Kidney glomerular epithelial cell (primary cell): ENCODE measurements around the gene ZRSR2.
"Not testable (repeated sequence)": the region's sequence is repeated elsewhere in the genome, so short reads cannot be mapped to it uniquely, and the experiment has no call there.

Source experiments
- DNase-seq: peaks from one replicate; lab custom pipeline; 2025; lab: John Stamatoyannopoulos, UW

Gene ZRSR2

GRCh38 chrX:15789979-15790768 is at the start of gene ZRSR2:
Gene ZRSR2, plus strand, starts transcription at chrX:15790484. Its CDS starts 12 bp downstream, at chrX:15790496.
- DNase-seq = peak; percentile 70

- DNase-seq = no peak
Observed at GRCh38 chrX:15744181-15744867, 46.0 kb upstream of the ZRSR2 start.

- DNase-seq = no peak
Observed at GRCh38 chrX:15745179-15745578, 45.1 kb upstream of the ZRSR2 start.

- not testable (repeated sequence) for DNase-seq
Observed at GRCh38 chrX:15746651-15747050, 43.6 kb upstream of the ZRSR2 start.

GRCh38 chrX:15747626-15748173 is 42.6 kb upstream of the ZRSR2 start:
- no peak for DNase-seq

GRCh38 chrX:15748841-15749240 is 41.4 kb upstream of the ZRSR2 start:
- no peak for DNase-seq

- DNase-seq = no peak
Observed at GRCh38 chrX:15749642-15750610, 40.4 kb upstream of the ZRSR2 start.

- DNase-seq = no peak
Observed at GRCh38 chrX:15750611-15751154, 39.6 kb upstream of the ZRSR2 start.

- no peak for DNase-seq
Observed at GRCh38 chrX:15751155-15751819, 39.0 kb upstream of the ZRSR2 start.

GRCh38 chrX:15755091-15755490 is 35.2 kb upstream of the ZRSR2 start:
- DNase-seq = no peak

GRCh38 chrX:15758140-15758539 is 32.1 kb upstream of the ZRSR2 start:
- no peak for DNase-seq

GRCh38 chrX:15759886-15760285 is 30.4 kb upstream of the ZRSR2 start:
- DNase-seq = not testable (repeated sequence)

- no peak for DNase-seq
Observed at GRCh38 chrX:15761564-15762191, 28.6 kb upstream of the ZRSR2 start.

- DNase-seq = no peak
Observed at GRCh38 chrX:15769300-15769954, 20.9 kb upstream of the ZRSR2 start.

GRCh38 chrX:15781961-15782699 is 8.2 kb upstream of the ZRSR2 start:
- DNase-seq = no peak

GRCh38 chrX:15785176-15785750 is 5.0 kb upstream of the ZRSR2 start:
- no peak for DNase-seq

GRCh38 chrX:15786915-15787314 is 3.4 kb upstream of the ZRSR2 start:
- no peak for DNase-seq

GRCh38 chrX:15790769-15791290 is 546 bp downstream of the ZRSR2 start:
- peak; percentile 2 for DNase-seq

GRCh38 chrX:15797707-15798106 is 7.4 kb downstream of the ZRSR2 start:
- no peak for DNase-seq
